HepG2 (cell line): ENCODE data around the gene EEF1A2.

Experiments
- CREM ChIP-seq, 2 experiments: sonication (generic) in 1 of 2; formaldehyde crosslinking in 1 of 2; IDR thresholded peaks; 2 replicates each; pipeline versions ENCODE4 v1.4.0 to v1.6.1; 2016 to 2020; ENCODE audit warnings: antibody characterized with exemption in 1 of 2, mild to moderate bottlenecking in 1 of 2, missing genetic modification reagents in 1 of 2
- DNMT1 ChIP-seq: sonication (generic); formaldehyde crosslinking; IDR thresholded peaks from 2 replicates; pipeline ENCODE4 v1.5.1; 2020; ENCODE audit warnings: mild to moderate bottlenecking, missing genetic modification reagents
- MTA1 ChIP-seq: sonication (generic); formaldehyde crosslinking; IDR thresholded peaks from 2 replicates; pipeline ENCODE4 v1.4.0; 2020; ENCODE audit warnings: missing genetic modification reagents, mild to moderate bottlenecking, borderline replicate concordance
- RAD51 ChIP-seq: fragments of 450-650 bp; IDR thresholded peaks from 2 replicates; pipeline ENCODE4 v1.6.1; 2016; ENCODE audit warnings: borderline replicate concordance
- STAG1 ChIP-seq: sonication (generic); formaldehyde crosslinking; IDR thresholded peaks from 2 replicates; pipeline ENCODE4 v1.4.0; 2020; ENCODE audit warnings: missing genetic modification reagents
- SUZ12 ChIP-seq: fragments of 150-350 bp; IDR thresholded peaks from 2 replicates; pipeline ENCODE4 v1.6.1; 2014; ENCODE audit warnings: low read depth, low read length
- ZNF383 ChIP-seq: sonication (generic); formaldehyde crosslinking; IDR thresholded peaks from 2 replicates; pipeline ENCODE4 v1.4.0; 2020; ENCODE audit warnings: missing genetic modification reagents, mild to moderate bottlenecking, borderline replicate concordance
- ZNF768 ChIP-seq: sonication (generic); formaldehyde crosslinking; IDR thresholded peaks from 2 replicates; pipeline ENCODE4 v1.4.0; 2020; ENCODE audit warnings: missing genetic modification reagents
- TF ChIP-seq, protein P1 (sequence below): sonication (generic); formaldehyde crosslinking; IDR thresholded peaks from 2 replicates; pipeline ENCODE4 v1.5.0; 2020; ENCODE audit warnings: mild to moderate bottlenecking, missing genetic modification reagents, moderate library complexity
- TF ChIP-seq, protein P2 (sequence below): sonication (generic); formaldehyde crosslinking; IDR thresholded peaks from 2 replicates; pipeline ENCODE4 v1.4.0; 2020; ENCODE audit warnings: missing genetic modification reagents

DNA sequence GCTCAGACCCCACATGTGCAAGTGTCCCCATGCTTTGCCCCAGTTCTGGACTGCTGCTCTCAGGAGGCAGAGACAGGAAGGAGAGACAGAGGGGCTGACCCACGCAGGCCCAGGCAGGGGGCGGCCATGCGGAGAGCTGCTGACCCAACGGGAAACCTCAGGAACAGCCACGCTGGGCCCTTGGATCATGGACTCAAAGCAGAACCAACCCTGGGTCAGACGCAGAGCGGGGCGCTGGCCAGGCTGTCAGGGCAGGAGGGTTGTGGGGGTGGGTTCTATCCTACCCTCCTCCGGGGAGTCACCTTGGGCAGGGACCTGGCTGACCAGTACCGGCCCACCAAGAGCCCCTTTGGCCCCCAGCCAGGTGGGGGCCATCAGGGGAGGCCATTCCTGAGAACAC is 28.5 kb downstream of the EEF1A2 start:
- TF ChIP-seq, protein P1, sequence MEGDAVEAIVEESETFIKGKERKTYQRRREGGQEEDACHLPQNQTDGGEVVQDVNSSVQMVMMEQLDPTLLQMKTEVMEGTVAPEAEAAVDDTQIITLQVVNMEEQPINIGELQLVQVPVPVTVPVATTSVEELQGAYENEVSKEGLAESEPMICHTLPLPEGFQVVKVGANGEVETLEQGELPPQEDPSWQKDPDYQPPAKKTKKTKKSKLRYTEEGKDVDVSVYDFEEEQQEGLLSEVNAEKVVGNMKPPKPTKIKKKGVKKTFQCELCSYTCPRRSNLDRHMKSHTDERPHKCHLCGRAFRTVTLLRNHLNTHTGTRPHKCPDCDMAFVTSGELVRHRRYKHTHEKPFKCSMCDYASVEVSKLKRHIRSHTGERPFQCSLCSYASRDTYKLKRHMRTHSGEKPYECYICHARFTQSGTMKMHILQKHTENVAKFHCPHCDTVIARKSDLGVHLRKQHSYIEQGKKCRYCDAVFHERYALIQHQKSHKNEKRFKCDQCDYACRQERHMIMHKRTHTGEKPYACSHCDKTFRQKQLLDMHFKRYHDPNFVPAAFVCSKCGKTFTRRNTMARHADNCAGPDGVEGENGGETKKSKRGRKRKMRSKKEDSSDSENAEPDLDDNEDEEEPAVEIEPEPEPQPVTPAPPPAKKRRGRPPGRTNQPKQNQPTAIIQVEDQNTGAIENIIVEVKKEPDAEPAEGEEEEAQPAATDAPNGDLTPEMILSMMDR = no peak
- TF ChIP-seq ZNF768 (CRISPR knock-in tag) (no peak), CREM (IDR thresholded peaks at IDR 0.05) (no peak), CREM (CRISPR knock-in tag; IDR thresholded peaks at IDR 0.05) (no peak), DNMT1 (CRISPR knock-in tag) (no peak), ZNF383 (CRISPR knock-in tag) (no peak), SUZ12 (no peak), MTA1 (CRISPR knock-in tag) (no peak), STAG1 (CRISPR knock-in tag) (no peak), RAD51 (no peak)
- TF ChIP-seq, protein P2, sequence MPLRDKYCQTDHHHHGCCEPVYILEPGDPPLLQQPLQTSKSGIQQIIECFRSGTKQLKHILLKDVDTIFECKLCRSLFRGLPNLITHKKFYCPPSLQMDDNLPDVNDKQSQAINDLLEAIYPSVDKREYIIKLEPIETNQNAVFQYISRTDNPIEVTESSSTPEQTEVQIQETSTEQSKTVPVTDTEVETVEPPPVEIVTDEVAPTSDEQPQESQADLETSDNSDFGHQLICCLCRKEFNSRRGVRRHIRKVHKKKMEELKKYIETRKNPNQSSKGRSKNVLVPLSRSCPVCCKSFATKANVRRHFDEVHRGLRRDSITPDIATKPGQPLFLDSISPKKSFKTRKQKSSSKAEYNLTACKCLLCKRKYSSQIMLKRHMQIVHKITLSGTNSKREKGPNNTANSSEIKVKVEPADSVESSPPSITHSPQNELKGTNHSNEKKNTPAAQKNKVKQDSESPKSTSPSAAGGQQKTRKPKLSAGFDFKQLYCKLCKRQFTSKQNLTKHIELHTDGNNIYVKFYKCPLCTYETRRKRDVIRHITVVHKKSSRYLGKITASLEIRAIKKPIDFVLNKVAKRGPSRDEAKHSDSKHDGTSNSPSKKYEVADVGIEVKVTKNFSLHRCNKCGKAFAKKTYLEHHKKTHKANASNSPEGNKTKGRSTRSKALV = no peak
